AG04450 (cell line): ENCODE data around the gene SP2. TPM values are rescaled to one million over a fixed set of nuclear protein-coding genes. Genes with fewer than 3 reads are reported as not detected.

Experiments used
- CTCF ChIA-PET: fragments of 300-600, 350-600 bp; formaldehyde crosslinking; extraction: SDS; loops from one replicate; lab custom pipeline; 2022; ENCODE audit warnings: antibody characterized with exemption, inconsistent platforms; lab: Charles Lee
- POLR2A ChIA-PET: fragments of 350-600 bp; formaldehyde crosslinking; extraction: SDS; loops from one replicate; lab custom pipeline; 2021; ENCODE audit warnings: antibody characterized with exemption, inconsistent platforms; lab: Yijun Ruan, JAX
- DNase-seq: peaks from one replicate; pipeline ENCODE4 v3.0.0-alpha.2; 2011; ENCODE audit warnings: low read depth, low spot score
- H3K27ac ChIP-seq: one replicate; pipeline ENCODE4 v1.5.1; 2012; ENCODE audit warnings: low read depth, low read length, control low read depth
- H3K27me3 ChIP-seq: one replicate; pipeline ENCODE4 v1.6.0; 2012; ENCODE audit warnings: low read length; ENCODE audit not compliant: control insufficient read depth, insufficient read depth
- H3K4me3 ChIP-seq: 2 replicates; pipeline ENCODE4 v1.5.1; 2011; ENCODE audit warnings: mild to moderate bottlenecking, low read depth, low read length, control low read depth
- H3K9me3 ChIP-seq: 2 replicates; pipeline ENCODE4 v1.5.1; 2012; ENCODE audit warnings: low read length; ENCODE audit not compliant: control insufficient read depth, insufficient read depth
- polyA plus RNA-seq: library from polyadenylated mRNA; depleted of rRNA; stranded (reverse); fragments of >200 nt; gene quantifications from 2 replicates; pipeline ENCODE4 v1.2.3, GENCODE V29; 2011
- TF ChIP-seq, protein P1 (sequence below): IDR thresholded peaks from 2 replicates; pipeline ENCODE4 v1.5.1; 2011; ENCODE audit warnings: low read depth, low read length, control low read depth, inconsistent platforms

Gene SP2
- polyA plus RNA-seq, 1 experiment: 2.7 TPM

DNA sequence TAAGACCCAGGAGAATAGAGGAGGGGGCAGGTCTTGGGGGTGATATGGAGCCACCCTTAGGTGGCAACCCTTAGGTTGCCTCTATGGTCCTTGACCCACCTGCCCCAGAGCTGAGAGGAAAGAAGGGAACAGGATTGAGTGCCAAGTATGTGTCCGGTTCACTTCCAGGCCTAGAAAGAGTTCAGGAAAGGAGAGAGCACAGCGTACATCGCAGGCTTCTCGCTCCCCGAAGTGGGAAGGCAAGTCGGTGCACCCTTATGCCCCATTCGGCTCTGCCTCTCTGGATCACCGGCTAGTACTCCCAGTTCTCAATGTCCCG is 45.7 kb upstream of the SP2 start:
- DNase-seq: no peak
- peak overlapping the region; percentile 31 for H3K4me3 ChIP-seq
- ChIA-PET POLR2A (interaction anchor here (1.1 to 1.2 kb wide), 2 partner anchors 13 to 40 kb away, joined by 3 to 6 read pairs; no protein-coding TSS in a partner anchor), CTCF (interaction anchor here (1.1 to 5.2 kb wide), 3 partner anchors 9 to 40 kb away, joined by 4 to 26 read pairs (median 21); partner anchors contain the start of gene SCRN2)
- peaks cover 81% of the 10 kb centered on the region for H3K27me3 ChIP-seq
- TF ChIP-seq, protein P1, sequence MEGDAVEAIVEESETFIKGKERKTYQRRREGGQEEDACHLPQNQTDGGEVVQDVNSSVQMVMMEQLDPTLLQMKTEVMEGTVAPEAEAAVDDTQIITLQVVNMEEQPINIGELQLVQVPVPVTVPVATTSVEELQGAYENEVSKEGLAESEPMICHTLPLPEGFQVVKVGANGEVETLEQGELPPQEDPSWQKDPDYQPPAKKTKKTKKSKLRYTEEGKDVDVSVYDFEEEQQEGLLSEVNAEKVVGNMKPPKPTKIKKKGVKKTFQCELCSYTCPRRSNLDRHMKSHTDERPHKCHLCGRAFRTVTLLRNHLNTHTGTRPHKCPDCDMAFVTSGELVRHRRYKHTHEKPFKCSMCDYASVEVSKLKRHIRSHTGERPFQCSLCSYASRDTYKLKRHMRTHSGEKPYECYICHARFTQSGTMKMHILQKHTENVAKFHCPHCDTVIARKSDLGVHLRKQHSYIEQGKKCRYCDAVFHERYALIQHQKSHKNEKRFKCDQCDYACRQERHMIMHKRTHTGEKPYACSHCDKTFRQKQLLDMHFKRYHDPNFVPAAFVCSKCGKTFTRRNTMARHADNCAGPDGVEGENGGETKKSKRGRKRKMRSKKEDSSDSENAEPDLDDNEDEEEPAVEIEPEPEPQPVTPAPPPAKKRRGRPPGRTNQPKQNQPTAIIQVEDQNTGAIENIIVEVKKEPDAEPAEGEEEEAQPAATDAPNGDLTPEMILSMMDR: no peak
- H3K27ac ChIP-seq: no peak overlapping the region
- H3K9me3 ChIP-seq: peaks cover 9% of the 10 kb centered on the region; the same call in 1 of the 2 replicates

- DNase-seq: no peak
- TF ChIP-seq, protein P1: 0 out of 2 replicates have a peak, but pooled peaks have one; percentile 8
- peaks cover 9% of the 10 kb centered on the region; the same call in 1 of the 2 replicates for H3K9me3 ChIP-seq
- H3K27ac ChIP-seq: no peak within 1 kb of the TSS
- CTCF ChIA-PET: interaction anchor here (1.1 to 5.2 kb wide), 3 partner anchors 9 to 39 kb away, joined by 4 to 26 read pairs (median 21); partner anchors contain the start of gene SCRN2
- peaks cover 79% of the 10 kb centered on the region for H3K27me3 ChIP-seq
- POLR2A ChIA-PET: interaction anchor here (1.1 to 1.2 kb wide), 2 partner anchors 12 to 39 kb away, joined by 3 to 6 read pairs; no protein-coding TSS in a partner anchor
- peak within 1 kb of the TSS; percentile 31 for H3K4me3 ChIP-seq
Observed at GRCh38 chr17:47850692-47851573, 45.1 kb upstream of the SP2 start, which contains the start of gene SP6. Gene SP6, minus strand, starts transcription at chr17:47851163. Its CDS starts 2,734 bp downstream, at chr17:47848429.

GRCh38 chr17:47851764-47852112 is 44.3 kb upstream of the SP2 start:
- ChIA-PET POLR2A (no interaction called here), CTCF (interaction anchor here (2.7 to 5.2 kb wide), 2 partner anchors 10 to 38 kb away, joined by 21 to 26 read pairs; partner anchors contain the start of gene SCRN2)
- peaks cover 9% of the 10 kb centered on the region; the same call in 1 of the 2 replicates for H3K9me3 ChIP-seq
- no peak overlapping the region for H3K27ac ChIP-seq
- peaks cover 80% of the 10 kb centered on the region for H3K27me3 ChIP-seq
- DNase-seq: no peak
- H3K4me3 ChIP-seq: no peak overlapping the region
- TF ChIP-seq, protein P1: no peak

GRCh38 chr17:47852113-47852949 is 43.7 kb upstream of the SP2 start:
- no peak overlapping the region for H3K4me3 ChIP-seq
- H3K9me3 ChIP-seq: peaks cover 9% of the 10 kb centered on the region; the same call in 1 of the 2 replicates
- no peak for DNase-seq
- H3K27me3 ChIP-seq: peaks cover 77% of the 10 kb centered on the region
- ChIA-PET POLR2A (interaction anchor here (0.6 kb wide), 1 partner anchor 39 kb away, joined by 4 read pairs; no protein-coding TSS in a partner anchor), CTCF (interaction anchor here (2.7 to 5.2 kb wide), 2 partner anchors 11 to 38 kb away, joined by 21 to 26 read pairs; partner anchors contain the start of gene SCRN2)
- TF ChIP-seq, protein P1: no peak
- no peak overlapping the region for H3K27ac ChIP-seq
